Neural progenitor cell (in vitro differentiated cells): ENCODE results near the gene HOXC10.

ENCODE experiments used
- EZH2 ChIP-seq: fragments of 200-600 bp; sonication (generic); IDR thresholded peaks from 2 replicates; pipeline ENCODE4 v1.6.1; 2017; ENCODE audit warnings: antibody characterized with exemption, mild to moderate bottlenecking, moderate library complexity
- TF ChIP-seq, protein P1 (sequence below): fragments of 200-600 bp; sonication (generic); IDR thresholded peaks from 2 replicates; pipeline ENCODE4 v1.5.1; 2017; ENCODE audit warnings: antibody characterized with exemption, mild to moderate bottlenecking

DNA sequence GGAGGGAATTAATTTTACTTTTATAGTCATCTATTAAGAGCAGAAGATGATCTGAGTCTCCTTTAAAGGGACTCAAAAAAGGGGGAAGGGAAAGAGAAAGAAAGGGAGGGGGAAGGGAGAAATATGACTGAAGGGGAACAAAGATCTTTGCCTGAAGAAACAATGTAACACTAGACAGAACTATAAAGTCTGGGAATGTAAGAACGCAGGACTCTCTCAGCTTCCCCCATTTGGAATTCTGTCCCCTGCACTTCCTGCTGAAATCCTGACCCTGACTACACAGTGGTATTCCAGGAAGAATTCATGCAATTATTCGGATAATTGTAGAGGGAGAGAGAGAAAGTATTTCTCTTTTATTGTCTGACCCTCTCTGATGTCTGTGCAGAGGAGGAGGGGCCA, 20.6 kb upstream of the HOXC10 start:
- peak; percentile 54 for TF ChIP-seq EZH2
- TF ChIP-seq, protein P1, sequence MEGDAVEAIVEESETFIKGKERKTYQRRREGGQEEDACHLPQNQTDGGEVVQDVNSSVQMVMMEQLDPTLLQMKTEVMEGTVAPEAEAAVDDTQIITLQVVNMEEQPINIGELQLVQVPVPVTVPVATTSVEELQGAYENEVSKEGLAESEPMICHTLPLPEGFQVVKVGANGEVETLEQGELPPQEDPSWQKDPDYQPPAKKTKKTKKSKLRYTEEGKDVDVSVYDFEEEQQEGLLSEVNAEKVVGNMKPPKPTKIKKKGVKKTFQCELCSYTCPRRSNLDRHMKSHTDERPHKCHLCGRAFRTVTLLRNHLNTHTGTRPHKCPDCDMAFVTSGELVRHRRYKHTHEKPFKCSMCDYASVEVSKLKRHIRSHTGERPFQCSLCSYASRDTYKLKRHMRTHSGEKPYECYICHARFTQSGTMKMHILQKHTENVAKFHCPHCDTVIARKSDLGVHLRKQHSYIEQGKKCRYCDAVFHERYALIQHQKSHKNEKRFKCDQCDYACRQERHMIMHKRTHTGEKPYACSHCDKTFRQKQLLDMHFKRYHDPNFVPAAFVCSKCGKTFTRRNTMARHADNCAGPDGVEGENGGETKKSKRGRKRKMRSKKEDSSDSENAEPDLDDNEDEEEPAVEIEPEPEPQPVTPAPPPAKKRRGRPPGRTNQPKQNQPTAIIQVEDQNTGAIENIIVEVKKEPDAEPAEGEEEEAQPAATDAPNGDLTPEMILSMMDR = no peak
